HG03135 (cell line): ENCODE measurements around the gene BNC2.
"Not testable (repeated sequence)": the region's sequence is repeated elsewhere in the genome, so short reads cannot be mapped to it uniquely, and the experiment has no call there.

Experiments
- ATAC-seq: cut with Tn5 transposase; IDR thresholded peaks from one replicate; pipeline ENCODE4 v1.9.1; 2021; ENCODE audit warnings: mild to moderate bottlenecking, moderate library complexity; ENCODE audit not compliant: unreplicated experiment

The BNC2 gene

DNA sequence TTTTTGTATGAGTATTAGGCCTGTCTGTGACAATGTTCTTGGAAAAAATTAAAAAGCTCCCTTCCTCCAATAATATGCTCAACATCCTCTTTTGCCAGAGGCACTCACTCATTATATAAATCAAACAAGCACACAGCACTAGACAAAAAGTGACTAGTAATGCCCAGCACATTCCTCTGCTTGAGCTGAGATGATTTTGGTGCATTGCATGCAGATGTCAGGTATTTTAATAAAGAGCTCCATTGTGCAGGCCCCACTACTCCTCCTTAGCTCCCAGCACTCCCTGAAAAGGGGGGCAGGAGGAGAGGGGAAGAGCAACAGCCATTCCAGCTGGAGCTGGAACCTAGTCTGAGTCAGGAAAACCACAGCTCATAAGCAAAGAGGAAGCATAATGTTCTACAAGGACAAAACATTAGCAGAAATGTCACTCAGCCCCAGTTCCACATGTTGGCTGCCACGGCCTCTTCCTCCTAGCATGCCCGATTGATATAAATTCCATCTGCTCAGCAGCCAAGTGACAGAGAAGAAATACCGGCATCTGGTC, 348.5 kb downstream of the BNC2 start:
- no peak for ATAC-seq

DNA sequence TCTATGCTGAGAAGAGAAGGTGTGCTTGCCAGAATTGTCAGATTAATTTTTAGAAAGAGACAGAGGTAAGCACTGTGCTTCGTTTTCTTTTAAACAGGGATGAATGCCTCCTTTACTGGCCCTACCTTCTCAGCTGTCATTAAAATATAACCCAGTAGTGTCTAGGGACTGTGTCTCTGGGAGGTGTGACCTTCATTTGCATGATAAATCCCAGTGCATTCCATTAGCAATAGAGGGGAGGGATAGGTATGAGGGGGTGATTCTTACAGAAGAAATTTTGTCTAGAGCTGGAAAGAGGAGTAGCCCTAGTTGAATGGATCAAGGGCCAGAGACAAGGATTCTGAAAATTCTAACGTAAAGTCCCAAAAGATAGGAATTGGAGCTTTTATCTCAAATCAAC, 351.5 kb downstream of the BNC2 start:
- ATAC-seq = no peak

DNA sequence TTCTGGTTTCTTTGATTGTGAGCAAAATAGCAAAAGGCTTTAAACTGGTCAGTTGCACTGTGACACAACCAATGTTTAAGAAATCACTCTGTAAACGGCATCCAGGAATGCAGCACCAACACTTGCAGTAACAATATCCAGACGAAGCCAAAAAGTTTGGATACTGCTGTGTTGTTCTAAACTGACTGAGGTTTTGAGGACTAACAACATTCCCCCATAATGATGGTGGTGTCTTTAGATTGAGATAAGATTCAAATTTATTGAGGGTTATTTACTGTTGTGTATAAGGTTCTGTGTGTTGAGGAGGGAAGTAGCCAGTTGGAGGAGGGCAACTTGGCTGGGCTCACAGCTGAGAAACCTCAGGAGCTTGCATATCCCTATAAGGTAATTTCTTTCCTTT, 353.6 kb downstream of the BNC2 start:
- ATAC-seq = no peak

DNA sequence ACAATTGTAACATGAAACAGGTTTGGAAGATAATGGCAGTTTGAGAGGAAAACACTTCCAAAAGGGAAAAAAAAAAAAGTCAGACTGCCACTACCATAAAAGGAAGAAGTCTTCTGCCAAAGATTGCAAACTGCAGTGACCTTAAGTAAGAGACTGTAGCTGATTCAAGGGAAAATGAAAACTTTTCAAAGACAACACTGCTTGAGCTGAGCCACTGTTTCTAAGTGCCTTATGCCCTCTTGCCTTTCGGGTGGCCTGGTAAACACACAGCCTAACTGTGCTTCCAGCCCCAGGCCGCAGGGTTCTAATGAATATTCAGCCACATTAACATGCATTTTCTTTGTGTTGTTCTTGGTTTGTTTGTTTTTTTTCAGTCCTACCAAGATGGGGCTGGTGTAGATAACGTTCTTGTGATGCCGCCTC, 354.6 kb downstream of the BNC2 start:
- no peak for ATAC-seq

DNA sequence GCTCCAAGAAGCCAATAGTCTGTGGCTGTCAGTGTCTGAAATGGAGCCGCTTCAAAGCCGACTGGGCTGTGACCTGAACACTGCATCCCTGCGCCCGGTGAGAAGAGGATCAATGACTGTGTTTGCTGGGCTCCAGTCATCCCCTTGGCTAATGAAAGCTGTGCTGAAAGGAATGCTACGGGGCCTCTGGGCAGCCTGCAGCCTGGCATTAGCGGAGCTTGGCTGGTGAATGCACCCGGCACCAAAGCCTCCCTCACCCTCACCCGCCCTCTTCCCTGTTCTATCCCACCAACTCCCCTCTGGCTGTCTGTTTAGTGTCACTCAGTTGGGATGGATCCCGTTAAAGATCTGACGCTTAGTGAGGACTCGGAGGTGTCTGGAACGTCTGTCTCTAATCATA, 355.3 kb downstream of the BNC2 start:
- ATAC-seq = no peak

DNA sequence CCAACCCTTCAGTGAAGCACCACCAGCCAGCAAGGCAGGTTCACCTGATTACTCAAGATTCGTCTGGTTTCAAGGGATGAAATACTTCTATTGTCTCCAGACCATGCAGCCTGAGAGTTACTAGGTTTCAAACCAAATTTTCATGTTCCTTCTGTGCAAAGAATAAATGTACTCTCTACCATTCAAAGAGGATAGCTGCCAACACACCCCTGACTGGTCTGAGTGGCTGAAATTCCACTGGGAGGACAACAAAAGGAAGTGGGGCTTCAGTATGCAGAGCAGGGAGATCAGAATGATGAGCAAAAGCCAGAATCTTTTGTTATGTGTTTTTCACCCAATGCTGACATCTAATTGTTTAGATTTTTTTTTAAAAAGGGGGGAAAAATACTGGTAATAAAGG, 356.3 kb downstream of the BNC2 start:
- ATAC-seq = no peak

DNA sequence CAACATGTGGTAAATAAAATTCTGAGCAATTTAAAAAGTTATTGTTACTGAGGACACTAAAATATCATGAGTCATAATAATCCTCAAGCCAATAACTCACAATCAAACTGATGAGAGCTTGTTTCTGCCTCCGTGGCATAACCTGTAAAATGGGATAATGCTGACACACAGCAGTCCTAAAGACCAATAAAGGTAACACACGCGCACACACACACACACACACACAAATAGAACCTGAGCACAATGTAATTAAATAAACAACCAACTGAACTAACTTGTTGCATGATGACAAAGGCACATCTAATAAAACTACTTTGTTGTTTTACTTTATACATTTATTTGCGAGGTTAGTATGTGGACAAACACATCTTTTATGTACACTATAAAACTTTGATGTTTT, 358.2 kb downstream of the BNC2 start:
- ATAC-seq = no peak

DNA sequence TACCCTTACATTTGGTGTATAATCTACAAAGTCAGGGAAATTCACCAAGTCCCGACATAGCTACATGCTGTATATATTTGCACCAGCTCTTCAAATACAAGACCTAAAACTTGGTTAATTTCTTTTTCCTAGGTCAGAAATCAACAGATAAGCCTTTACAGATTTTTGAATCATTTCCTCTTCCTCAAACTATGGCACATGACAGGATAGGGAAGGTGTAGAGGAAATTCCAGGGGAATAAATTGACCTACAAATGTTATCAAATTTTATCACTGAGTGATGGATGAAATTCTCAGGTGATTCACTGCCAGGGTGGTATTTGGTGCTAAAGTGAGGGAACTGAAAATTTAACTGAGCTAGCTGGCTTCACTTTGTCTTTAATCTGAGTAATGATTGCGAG, 360.0 kb downstream of the BNC2 start:
- no peak for ATAC-seq

DNA sequence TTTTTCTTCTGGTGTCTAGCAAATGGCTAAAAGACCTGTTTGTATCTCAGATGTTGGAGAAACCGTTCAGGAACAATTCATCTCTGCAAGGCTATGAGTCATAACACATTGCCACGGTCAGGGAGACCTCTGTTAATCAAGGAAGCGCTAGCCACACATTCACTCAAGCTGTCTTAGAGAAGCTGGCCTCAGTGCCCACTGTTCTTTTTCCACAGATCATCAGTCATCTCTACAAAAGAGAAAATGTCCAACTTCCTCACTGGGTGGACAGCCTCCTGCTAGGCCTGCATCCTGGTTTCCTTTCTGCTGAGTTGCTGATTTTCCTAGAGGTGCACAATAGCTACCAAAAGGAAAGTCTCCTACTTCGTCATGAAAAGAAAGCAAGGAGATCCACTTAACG, 360.5 kb downstream of the BNC2 start:
- no peak for ATAC-seq

DNA sequence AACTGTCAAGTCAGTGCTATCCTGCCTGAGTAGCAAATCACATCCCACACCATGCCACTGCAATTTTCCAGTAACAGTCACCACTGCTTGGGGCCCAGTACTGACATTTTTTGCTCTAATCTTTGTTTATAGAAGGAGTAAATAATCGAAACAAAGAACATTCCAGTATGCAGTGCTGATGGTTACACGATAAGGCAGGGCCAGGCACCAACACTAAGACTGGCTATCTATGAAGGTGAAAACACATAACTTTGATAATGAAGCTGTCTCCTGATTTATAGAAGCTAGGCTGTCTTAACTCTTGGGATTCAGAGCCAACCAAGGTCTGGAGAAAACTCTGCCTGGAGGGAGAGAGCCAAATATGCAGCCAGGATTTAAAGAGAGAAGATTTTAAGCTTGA, 365.3 kb downstream of the BNC2 start:
- ATAC-seq = no peak

DNA sequence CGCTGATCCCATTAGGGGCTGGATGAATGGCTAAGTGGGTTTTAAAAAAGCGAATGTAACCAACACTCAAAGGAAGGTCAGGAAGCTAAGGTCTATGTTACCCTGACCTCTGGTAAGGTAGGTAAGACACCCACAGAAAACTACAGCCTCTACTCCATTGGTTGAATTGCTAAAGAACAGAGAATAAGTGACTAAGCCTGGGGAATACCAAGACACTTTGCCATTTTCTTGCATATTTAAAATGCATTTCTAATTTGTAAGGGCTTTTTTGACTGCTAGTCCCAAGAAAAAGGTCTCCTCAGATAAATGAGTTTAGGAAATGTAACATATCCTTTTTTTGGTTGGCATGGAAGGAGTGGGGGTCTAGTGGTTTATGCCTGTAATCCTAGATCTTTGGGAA, 368.7 kb downstream of the BNC2 start:
- no peak for ATAC-seq

DNA sequence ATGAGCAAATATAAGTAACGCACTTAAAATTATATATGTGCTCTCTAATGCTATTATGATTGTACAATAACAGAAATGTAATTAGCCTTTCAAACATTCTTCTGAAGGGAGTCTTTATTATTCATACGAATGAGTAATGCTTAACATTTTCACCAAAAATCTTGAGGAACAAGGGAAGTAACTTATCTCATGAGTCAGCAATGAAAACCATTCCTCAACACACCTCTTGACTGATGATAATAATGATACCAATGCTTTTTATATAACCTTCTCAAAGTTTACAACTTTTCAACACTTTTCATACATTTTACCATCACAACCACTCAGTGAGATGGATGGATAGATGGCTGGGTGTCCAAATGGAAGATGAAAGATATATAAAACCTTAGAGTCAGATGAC, 369.3 kb downstream of the BNC2 start:
- no peak for ATAC-seq

DNA sequence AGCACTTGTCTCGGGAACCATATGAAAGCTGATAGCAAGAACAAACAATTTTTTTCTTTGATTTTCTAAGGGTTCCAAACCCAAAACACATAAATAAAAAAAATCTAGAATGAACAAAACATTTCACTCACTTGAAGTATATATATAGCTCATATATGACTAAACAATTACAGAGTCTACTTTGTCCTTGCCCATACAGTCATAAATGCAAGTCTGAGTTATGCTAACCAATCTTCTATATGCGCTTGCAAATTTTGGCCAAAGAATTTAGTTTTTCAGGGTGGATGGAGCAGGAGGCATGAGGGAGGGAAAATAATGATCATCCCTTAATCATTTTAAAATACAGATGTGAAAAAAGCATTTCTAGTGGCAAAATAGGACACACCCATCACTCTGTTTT, 370.1 kb downstream of the BNC2 start:
- no peak for ATAC-seq

DNA sequence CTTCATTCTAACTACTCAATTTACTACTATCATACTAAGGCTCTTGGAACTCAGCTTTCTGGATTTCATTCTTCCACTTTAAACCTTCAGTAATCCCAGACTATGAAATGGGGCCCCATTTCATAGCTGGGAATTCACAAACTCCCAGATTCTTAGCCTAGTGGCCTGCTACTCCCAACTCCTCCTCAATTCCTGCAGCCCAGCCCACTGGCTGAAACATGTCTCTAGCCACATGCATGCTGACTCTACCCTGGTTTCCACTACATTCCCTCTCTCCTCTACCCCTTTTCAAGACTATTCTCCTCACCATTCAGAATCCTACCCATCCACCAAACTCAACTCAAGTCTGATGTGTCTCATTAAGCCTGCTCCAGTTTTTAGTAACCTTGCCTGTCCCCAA, 370.6 kb downstream of the BNC2 start:
- no peak for ATAC-seq

DNA sequence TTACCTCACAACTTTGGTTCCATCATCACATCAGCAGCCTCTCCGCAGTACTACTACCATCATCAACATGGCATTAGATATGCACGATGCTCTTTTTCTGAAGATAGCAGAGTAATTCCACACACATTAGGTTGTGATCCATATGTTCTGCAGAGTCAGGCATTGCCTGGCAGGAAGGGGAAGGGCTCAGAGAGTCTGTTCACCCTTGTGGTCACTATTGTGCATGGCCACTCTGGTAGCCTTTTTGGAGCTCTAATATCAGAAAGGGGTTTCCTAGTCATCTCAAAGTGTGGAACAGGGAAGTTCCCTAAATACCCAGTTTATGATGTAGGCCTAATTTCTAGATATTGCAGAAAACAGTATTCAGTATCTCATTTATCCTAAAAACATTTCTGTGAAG, 373.6 kb downstream of the BNC2 start:
- ATAC-seq = no peak

DNA sequence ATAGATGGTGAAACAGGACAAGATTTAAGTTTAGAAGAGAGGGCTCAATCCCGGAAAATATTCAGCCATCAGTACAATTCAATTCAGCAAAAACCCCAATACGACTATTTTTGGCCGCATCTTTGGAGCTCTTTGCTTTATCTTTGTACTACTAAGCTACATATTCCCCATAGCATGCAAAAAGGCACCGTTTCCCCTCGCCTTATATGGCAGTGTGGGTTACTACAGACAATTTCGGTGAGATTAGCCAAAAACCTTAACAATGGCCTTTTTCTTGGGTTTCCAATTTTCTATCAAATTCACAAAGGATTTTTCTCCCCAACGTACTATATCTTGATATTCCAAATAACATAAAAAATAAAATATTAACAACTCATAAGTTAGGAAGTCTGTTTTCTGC, 382.6 kb downstream of the BNC2 start:
- ATAC-seq = no peak

DNA sequence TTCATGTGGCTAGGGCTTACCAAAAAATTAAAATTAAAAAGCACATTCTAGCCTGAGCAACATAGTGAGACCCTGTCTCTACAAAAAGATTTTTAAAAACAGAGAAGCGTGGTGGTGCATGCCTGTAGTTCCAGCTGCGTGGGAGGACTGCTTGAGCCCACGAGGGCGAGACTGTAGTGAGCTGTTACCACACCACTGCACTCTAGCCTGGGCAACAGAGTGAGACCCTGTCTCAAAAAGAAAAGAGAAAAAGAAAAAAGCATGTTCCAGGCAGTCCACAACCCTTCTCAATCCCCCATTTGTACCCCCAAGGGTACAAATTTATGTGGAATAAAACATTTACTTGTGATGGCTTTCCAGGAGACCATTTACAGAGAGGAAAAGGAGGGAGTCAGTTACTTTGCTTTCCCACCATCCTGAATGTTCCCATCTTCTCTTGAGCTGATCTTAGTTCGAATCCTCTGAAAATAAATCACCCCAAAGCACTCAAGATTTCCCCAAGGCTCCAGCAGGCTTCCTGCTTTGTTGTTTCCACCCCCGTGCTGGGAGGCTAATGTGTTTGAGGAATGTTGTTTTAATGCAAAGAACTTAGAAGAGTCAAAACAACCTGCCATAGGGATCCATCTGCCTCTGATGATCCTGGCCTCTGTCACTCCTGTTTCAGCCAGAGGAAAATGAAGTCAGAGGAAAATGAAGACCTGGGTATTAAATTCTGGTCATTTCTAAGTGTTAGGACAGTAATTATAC, 384.7 kb downstream of the BNC2 start:
- no peak for ATAC-seq

DNA sequence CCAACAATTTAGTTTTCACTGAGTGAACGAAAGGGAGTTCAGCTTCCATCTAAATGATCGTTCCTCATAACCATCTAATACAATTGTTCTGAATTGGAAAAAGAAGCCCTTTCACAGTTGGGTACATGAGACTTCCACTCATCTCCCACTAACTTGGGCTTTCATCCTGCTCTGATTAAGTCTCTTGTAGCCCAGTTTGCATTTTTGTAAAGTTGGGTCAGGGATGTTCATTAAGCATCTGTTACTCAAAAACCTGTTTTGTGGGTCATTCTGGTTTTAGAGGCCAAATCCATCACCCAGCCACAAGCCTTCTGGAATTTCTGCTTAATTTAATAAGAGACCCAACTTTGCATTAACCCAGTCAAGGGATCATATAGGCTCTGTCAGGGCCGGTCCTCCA, 385.3 kb downstream of the BNC2 start:
- no peak for ATAC-seq

DNA sequence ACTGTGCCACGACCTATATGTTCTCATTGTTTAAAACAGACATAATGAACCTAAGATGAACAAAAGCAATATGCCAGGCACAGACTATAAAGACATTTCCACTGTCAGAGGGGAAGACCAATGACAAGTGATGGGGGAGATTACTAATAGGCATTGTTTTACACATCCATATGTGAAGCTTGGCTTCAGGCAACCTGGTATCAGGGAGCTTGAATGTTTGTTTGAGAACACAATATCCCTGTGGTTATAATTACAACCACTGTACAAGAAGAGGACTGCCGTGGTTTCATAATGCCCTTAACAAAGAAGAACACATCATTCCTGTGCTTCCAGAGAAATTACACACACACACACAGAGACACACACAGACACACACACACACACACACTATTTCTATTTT, 385.7 kb downstream of the BNC2 start:
- ATAC-seq = no peak

DNA sequence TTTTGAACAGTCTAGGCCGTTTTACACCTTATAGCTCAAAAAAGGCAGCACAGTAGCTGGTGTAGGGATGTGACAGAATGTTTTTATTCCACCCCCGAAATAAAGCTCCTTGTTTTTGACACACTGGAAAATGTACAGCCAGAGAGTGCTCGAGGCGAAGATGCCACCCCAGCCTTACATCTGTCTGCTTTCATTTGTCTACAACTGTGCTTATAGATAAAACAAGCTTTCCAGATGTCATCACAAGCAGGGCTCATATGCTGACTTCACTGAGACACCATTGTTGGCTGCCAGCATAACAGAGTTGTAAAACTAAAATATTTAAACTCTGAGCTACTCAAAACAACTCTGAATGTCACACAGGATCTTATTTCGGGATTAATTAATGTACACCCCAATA, 386.3 kb downstream of the BNC2 start:
- ATAC-seq = no peak

DNA sequence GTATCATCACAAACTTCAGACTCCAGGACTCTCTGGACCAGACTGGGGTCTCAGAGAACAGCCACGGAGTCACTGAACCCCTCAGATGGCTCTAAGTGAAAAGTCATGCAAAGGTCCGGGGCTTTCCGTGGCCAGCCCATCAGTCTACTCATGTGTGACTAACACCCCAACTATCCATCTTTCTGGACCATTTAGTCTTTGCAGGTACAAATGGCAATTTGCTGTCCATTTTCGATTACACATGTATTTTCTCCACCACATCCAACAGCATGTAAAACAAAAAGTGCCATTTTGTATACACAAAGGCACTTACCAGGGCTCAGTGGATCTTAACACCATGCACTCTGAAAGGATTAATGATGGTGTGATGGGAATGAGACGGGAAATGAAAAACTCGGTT, 387.7 kb downstream of the BNC2 start:
- no peak for ATAC-seq

DNA sequence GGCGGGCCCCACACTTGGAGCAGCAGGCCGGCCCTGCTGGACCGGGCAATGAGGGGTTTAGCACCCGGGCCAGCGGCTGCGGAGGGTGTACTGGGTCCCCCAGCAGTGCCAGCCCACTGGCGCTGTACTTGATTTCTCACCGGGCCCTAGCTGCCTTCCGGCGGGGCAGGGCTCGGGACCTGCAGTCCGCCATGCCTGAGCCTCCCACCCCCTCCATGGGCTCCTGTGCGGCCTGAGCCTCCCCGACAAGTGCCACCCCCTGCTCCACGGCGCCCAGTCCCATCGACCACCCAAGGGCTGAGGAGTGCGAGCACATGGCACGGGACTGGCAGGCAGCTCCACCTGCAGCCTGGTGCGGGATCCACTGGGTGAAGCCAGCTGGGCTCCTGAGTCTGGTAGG, 389.9 kb downstream of the BNC2 start:
- ATAC-seq = not testable (repeated sequence)

DNA sequence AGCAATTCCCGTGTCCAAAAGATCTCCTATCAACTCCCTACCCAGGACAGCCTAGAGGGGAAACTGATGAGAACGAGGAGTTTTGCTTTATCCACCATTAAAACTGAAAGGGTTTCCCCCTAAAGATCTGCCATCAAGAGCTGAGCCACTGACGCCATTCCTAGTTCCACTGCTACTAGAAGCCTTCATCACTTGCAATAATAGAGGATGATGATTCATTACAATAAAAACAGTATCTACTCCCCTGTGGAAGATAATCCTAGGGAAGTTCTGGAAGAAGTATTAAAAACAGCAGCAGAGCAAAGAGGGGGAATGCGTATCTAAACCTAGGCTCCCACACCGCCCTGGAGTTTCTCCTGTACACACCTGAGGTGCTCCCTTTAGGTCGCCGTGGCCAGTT, 394.5 kb downstream of the BNC2 start:
- no peak for ATAC-seq
